GM19043 (cell line): ENCODE results near the gene APPL2.

ENCODE experiments used
- ATAC-seq: cut with Tn5 transposase; IDR thresholded peaks from one replicate; pipeline ENCODE4 v1.9.1; 2021; ENCODE audit warnings: low read depth; ENCODE audit not compliant: unreplicated experiment

The APPL2 gene, protein sequence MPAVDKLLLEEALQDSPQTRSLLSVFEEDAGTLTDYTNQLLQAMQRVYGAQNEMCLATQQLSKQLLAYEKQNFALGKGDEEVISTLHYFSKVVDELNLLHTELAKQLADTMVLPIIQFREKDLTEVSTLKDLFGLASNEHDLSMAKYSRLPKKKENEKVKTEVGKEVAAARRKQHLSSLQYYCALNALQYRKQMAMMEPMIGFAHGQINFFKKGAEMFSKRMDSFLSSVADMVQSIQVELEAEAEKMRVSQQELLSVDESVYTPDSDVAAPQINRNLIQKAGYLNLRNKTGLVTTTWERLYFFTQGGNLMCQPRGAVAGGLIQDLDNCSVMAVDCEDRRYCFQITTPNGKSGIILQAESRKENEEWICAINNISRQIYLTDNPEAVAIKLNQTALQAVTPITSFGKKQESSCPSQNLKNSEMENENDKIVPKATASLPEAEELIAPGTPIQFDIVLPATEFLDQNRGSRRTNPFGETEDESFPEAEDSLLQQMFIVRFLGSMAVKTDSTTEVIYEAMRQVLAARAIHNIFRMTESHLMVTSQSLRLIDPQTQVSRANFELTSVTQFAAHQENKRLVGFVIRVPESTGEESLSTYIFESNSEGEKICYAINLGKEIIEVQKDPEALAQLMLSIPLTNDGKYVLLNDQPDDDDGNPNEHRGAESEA

DNA sequence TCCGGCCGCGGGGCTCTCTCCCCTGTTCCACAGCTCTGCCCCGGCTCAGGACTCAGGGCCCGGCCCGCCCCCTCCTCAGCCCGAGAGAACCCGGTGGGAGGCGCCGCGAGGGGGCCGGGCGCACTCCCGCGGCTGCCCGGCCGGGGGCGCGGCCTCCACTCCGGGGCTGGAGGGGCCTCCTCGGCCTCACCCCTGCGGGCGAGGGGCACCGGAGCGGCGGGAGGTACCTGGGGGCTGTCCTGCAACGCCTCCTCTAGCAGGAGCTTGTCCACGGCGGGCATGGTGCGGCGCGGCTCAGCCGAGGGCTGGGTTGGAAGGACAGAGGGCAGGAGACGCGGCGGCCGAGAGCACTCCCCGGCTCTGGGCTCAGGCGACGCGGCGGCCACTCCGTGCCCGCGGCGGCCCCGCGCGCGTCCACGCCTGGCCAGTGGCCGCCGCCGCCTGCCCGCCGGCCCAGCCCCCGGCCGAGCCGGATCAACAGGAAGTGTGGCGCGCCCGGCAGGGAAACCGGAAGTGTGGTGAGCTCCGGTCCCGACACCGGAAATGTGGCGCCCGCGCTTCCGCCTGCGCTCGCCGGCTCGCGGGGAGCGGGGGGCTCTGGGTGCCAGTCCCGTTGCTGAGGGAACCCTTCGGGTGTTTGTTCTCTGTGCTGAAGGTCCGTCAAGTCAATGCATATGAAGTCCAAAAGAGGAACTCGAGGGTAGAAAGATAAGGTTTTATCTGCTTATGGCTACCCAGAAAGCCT, at the start of gene APPL2:
Gene APPL2, minus strand, starts transcription at position 443 of the 745 bp plus-strand sequence. Its CDS starts 162 bp downstream, at position 281.
- ATAC-seq = peak; percentile 85

DNA sequence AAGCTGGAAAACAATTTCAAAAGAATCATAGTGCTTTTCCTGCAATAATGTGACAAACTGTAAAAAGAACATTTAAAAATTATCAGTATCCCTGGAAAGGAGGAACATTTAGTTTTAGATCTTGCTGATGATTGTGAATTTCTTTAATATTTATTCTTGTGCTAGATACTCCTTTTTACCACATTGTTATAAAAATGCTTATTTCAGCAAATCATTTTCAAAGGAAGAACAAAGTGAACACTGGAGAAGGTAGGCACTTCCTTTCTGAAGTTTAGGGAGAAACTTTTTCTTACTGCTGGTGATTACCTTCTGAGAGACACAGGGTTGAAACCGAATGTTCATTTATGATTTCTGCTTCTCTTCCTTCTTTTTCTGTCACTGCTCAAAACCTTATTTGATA, 49.4 kb upstream of the APPL2 start:
- ATAC-seq = no peak

DNA sequence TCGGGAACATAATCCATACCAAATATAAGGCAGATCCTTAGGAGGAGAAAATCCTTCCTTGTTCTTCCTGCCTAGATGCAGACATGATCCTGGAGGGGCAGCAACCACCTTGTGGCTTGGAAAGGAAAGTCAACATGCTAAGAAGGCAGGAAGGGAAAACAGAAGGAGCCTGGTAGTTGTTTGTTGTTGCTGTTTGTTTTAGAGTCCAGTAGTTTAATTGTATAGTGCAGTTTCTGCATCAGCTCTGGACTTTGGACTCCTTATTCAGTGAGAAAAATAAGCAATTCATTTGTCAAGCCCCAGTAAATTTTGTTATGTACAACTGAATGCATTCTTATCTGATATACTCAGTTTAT, 45.7 kb upstream of the APPL2 start:
- no peak for ATAC-seq

DNA sequence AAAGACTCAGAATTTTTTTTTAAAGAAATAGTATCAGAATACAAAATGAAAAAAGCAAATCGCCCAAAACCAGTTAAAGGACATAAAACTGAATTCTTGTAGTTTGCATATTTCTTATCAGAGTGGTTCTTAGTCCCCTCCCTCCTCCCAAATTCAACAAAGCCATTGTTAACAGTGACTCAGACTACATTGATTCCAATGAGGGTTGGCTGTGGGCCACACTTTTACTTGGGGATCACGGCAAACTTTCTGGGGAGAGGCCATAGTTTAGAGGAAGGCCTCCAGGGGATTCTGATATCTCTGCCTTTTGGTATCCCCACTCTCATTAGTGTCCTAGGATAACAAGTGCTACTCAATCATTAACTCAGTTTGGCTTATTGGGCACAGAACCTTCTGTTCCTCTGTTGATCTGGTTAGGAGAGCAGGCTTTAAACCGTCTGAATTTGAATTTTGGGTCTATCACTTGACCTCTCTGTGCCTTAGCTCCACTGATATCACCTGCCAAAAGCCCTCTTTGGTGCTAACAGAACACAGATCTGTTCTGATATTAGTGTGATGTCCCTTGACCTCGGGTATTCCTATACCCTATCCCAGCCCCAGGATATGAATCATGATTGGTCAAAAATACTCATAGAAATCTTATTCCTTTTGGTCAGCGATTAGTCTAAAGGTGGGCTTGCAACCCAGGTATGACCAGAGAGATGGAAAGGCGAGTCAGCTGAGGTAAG, 45.2 kb upstream of the APPL2 start:
- ATAC-seq = no peak

DNA sequence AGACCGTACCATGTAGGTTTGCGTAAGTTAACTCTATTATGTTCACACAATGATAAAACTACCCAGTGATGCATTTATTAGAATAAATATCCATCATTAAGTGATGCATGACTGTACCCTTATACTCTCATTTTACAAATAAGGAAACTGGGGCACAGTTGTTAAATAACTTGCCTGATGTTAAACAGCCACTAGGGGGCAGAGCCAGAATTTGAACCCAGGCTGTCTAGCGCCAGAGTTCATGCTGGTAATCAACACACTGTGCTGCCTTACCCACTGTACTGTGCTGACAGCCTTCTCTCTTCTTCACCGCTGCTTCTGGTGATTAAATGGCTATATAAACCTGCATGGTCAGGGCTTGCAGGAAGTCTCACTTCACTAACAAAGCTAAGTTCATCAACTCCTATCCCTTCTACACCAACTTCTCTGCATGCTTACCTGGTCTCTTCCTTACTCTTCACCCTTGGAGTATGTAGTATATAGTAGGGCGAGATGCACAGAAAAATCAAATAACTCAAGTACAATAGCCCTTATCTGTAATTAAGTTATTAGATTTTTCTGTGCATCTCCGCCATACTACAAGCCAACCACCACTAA, 43.6 kb upstream of the APPL2 start:
- no peak for ATAC-seq

DNA sequence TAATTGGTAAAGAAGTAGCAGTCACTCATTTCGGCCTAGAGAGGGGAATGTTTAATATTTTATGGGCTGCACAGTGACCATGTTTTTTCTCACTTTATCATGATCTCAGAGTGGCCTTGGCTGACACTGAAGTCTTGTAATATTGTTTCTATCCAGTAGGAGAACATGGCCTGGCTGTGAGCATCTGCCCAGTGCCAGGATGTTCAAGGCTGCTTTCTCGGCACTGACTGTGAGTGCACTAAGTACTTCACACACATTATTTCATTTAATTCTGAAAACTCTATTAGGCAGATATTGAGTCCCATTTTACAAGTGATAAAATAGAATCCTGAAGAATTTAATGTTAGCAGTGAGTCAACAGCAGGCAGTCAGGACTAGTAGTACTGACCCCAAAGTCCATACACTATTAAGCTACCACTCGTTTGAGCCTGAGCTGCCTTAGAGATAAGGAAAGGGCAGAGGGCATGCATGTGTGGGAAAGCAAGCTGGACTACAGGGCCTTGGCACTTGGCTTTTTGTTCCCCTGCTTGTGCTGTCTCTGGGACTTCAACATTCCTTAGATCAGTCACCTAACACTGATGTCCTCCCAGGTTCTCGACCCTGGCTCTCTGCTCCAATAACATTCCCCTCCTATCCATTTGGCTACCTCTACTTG, 42.2 kb upstream of the APPL2 start:
- no peak for ATAC-seq

DNA sequence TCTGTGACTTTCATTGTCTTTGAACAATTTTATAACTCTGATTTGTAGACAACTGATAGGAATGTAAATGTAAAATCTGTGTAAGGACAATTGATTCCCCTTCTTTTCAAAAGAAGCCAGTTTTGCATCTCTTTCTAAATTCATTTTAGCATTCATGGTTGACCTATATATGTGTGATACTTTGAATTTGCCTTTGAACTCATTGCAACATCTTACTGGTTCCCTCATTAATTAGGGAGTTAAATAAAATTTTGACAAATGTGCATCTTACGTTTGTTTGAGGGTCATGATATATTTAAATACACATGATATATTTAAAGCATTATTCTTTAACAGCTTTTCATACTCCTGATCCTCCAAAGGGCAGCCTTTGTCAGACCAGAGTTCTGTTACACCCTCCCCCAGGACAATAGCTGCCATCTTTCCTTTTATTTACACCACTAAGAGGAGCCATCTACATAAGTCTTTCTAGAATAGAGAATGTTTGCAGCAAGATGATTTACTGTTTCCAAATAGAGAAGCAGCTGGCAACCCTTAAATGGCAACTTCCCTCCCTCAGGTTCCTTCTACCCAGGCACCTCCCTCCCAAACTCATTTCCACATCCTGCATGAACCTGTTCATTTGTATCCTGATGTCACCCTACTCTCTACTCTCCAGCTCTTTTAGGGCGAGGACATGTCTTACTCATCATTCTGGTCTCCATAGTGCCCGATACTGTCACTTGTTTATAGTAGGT, 40.2 kb upstream of the APPL2 start:
- no peak for ATAC-seq

DNA sequence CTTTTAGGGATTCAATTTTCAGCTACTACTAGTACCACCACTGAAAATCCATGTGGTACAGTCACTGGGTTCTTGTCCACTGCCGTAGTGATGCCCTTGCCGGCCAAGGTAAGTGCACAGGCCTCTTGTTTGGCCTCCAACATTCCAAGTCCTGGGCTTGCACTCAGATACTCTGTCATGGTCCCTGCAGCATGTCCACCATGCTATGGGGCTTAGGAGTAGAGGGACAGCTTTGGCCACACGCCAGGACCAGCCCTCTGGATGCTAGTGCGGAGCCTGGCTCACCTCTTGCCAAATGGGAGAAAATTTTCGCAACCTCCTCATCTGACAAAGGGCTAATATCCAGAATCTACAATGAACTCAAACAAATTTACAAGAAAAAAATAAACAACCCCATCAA, 38.6 kb upstream of the APPL2 start:
- no peak for ATAC-seq

DNA sequence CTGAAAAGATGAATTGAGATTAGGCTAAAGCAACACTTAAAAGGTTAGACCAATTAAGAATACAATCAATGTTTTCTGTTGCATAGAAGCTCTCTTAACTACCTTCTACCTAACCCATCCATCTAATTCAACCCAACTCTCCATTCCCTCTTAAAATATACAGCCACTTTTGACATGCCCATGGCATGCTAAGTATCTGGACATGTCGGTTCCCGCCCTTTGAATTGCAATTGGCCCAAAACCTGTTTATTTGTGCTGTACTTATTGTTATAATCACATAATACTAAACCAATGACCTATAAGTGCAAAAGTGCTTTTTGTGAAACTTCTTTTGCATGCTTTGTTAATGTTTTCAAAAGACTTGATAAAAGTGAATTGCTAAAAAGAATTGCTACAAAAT, 37.6 kb upstream of the APPL2 start:
- no peak for ATAC-seq

DNA sequence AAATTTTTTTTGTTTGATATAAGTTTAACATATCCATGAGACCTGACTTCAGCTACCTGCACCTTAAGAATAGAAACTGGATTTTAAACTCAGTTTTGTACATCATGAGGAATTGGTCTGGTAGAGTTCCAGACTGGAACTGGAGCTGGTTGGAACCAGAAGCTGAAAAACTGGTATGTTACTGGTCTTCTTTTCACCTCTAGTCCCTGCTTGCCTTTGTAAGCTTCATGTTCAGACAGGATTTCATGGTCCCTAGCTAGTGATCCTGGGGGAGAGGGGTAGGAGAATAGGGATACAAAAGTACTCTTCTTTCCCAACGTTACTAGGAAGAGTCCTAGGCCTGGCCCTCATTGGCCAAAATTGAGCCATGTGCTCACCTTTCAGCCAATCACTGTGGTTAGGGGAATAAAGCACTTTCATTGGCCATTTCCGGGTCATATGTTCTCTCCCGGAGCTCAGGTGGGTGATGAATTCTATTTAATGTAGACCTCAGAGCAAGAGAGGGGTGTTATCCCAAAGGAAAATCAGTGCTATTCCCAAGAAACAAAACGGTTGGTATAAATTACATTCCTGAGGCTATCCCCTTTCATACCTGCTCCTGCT, 36.9 kb upstream of the APPL2 start:
- ATAC-seq = no peak

DNA sequence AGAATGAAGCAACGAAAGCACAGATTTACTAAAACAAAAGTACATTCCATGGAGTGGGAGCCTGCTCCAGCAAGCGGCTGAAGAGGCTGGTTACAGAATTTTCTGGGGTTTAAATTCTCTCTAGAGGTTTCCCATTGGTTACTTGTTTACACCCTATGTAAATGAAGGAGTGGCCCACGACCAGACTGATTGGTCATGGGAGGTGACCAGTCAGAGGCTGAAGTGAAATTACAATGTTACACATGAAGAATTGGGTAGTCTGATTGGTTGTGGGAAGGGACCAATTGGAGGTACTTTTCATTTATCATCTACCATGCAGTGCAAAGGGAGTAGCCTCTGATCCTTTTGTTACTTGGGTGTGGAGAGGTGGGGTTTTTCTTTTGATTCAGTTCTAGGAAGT, 36.2 kb upstream of the APPL2 start:
- no peak for ATAC-seq

DNA sequence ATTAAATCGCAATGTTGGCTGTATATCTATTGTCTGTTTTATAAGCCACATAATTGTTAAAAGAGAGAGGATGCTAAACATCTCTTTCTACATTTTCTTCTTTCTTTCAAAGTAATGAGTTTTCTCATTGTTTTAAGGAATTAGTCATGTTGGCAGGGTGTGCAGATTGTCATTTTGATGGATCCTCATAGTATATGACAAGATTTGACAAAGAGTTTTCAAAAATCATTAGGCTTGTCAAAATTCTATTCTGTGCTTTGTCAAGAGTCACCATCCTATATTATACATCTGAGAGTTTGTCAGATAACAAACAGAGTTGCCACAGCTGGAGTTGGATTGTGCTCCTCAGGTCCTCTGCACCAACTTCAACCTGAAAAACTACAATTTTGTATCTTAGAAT, 35.4 kb upstream of the APPL2 start:
- no peak for ATAC-seq

DNA sequence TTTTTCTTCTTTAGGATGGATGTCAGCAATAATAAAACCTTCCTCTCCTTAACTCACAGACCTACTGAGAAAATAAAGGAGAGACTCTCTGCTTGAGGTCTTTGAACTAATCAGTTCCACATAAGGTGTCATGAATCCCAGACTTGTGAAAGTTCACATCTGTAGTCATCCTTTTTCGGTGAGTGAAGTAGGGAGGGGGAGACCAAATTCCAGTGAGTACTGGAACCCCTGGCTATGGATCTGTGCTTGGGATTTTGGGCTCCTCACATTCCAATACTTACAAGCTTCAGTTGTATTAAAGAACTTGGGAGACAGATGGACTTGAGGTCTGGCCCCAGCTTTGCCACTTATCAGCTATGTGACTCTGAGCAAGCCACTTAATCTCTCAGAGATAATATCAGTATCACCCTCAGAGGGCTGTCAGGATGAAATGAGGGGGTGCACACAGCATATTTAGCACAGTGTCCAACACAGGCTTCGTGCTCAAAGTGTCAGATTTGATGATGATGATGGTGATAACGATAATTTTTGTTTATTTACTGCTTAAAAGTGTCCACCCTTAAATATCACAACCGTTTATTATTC, 34.8 kb upstream of the APPL2 start:
- ATAC-seq = no peak

DNA sequence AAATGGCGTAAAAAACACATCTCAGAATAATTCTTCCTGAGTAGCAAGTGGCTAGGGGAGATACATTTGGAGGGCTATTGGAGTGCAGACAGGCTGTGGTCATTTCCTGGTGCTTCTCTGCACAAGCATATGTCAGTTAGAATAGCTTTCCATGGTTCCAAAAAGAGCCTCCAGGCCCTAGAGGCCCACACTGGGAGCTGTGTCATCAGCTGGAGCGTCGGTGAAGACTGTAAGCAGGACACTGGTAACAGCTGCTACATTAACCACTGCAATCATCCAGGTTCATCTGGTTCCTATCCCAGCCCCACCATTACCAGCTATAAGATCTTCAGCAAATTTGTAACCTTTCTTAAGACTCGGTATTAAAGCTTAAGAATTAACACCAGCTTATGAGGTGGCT, 31.7 kb upstream of the APPL2 start:
- no peak for ATAC-seq

DNA sequence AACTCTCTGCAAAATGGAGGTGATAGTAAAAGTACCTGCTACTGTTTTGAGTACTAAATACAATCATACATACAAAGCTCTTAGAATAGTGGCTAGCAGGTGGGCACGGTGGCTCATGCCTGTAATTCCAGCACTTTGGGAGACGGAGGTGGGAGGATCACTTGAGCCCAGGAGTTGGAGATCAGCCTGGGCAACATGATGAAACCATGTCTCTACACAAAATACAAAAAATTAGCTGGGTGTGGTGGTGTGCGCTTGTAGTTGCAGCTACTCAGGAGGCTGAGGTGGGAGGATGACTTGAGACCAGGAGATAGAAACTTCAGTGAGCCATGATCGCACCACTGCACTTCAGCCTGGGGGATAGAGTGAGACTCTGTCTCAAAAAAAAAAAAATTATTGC, 28.8 kb upstream of the APPL2 start:
- ATAC-seq = no peak

DNA sequence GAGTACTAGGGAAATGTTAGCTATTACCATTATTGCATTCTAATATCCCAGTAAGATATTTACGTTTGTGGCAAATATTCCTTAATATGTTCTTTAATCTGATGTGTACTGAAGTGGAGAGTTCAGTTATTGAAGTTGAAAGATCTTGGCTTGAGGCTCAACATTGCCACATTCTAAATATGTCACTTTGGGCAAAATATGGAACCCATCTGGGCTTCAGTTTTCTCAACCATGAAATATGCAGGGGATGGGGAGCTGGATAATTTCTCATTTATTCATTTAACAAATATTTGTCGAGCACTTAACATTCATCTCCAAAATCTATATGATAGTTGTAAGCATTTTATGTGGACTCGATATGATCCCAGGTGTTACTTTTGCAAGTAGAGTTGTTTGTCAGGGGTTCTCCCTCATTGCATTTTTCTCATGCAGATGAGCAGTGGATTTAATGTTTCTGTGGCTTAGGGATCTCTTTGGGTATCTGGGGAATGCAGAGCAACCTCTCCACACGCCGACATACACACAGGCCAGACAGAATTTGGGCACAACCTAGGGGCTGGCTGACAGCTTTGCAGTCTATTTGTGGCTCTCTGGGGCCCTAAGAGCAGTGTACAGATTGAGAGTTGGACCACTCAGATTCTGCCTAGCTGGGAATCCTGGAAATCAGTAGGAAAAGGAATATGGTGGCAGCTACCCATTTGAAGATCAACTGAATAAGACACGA, 26.6 kb upstream of the APPL2 start:
- no peak for ATAC-seq

DNA sequence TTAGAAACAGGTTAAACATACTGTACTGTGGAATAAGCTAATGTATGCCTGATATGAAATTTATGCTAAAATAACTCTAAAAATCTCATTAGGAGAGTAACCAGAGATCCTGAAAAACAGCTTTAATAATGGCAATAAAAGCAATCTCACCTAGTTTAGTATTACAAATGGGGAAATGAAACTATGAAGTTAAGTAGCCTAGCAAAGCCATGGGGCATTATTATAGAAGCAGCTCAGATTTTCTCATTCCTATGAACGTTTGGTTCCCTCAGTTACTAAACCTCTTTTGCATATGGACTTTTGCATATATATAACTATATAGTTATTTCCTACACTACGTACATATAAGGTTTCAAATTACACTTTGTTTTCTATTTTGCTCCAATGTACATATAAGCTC, 25.0 kb upstream of the APPL2 start:
- ATAC-seq = no peak

DNA sequence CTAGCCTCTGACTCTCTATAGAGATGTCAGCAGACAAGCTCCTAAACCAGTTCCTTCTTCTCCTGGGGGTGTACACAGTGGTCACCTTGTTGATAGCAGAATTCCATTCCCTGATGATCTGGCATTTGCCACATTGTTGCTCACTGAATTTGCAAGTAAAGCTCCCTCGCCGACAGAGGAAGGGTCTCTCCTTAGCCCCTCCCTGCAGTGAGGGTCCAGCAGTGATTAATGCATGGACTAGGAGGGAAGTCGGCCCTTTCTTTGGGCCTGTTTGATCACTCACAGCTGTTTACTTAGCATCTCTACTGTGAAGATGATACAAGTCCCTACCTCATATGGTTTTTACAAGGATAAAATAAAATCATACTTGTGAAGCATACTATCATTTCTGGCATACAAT, 23.3 kb upstream of the APPL2 start:
- no peak for ATAC-seq
